GM23338 (cell line): Measurements from ENCODE around the gene ENOPH1.

Source experiments
- CREB1 ChIP-seq: fragments of 250-450 bp; sonication (Bioruptor Pico); IDR thresholded peaks from 2 replicates; pipeline ENCODE4 v1.5.0; 2020; ENCODE audit warnings: low read depth, mild to moderate bottlenecking, moderate library complexity
- CTCF ChIP-seq, 2 experiments: fragments of 200-600 bp in 1 of 2; sonication (generic) in 1 of 2; conservative IDR thresholded peaks; 2 replicates each; pipeline versions ENCODE4 v1.5.1 to v1.6.1; 2016 to 2017; ENCODE audit warnings: antibody characterized with exemption in 2 of 2, low read depth in 2 of 2, mild to moderate bottlenecking in 2 of 2, moderate library complexity in 1 of 2
- EZH2 ChIP-seq: fragments of 200-600 bp; sonication (generic); IDR thresholded peaks from one replicate; pipeline ENCODE4 v1.8.0; 2017; ENCODE audit warnings: antibody characterized with exemption, mild to moderate bottlenecking, low read depth; ENCODE audit not compliant: unreplicated experiment
- EZH2phosphoT487 ChIP-seq: fragments of 200-600 bp; sonication (generic); IDR thresholded peaks from one replicate; pipeline ENCODE4 v1.8.1; 2018; ENCODE audit warnings: antibody characterized with exemption; ENCODE audit not compliant: unreplicated experiment
- JUNB ChIP-seq: IDR thresholded peaks from one replicate; pipeline ENCODE4 v1.6.1; 2016; ENCODE audit warnings: antibody characterized with exemption; ENCODE audit not compliant: unreplicated experiment
- POLR2AphosphoS5 ChIP-seq: IDR thresholded peaks from 2 replicates; pipeline ENCODE4 v1.6.1; 2016; ENCODE audit warnings: antibody characterized with exemption, low read depth
- STAT1 ChIP-seq: IDR thresholded peaks from one replicate; pipeline ENCODE4 v1.6.1; 2016; ENCODE audit warnings: antibody characterized with exemption; ENCODE audit not compliant: unreplicated experiment
- ZNF114 ChIP-seq: fragments of 250-450 bp; sonication (Bioruptor Pico); IDR thresholded peaks from 2 replicates; pipeline ENCODE4 v1.5.0; 2020; ENCODE audit warnings: mild to moderate bottlenecking, moderate library complexity
- TF ChIP-seq, protein P1 (sequence below): IDR thresholded peaks from 2 replicates; pipeline ENCODE4 v1.6.1; 2016; ENCODE audit warnings: antibody characterized with exemption
- TF ChIP-seq, protein P2 (sequence below): IDR thresholded peaks from one replicate; pipeline ENCODE4 v1.6.1; 2018; ENCODE audit warnings: antibody characterized with exemption; ENCODE audit not compliant: unreplicated experiment

DNA sequence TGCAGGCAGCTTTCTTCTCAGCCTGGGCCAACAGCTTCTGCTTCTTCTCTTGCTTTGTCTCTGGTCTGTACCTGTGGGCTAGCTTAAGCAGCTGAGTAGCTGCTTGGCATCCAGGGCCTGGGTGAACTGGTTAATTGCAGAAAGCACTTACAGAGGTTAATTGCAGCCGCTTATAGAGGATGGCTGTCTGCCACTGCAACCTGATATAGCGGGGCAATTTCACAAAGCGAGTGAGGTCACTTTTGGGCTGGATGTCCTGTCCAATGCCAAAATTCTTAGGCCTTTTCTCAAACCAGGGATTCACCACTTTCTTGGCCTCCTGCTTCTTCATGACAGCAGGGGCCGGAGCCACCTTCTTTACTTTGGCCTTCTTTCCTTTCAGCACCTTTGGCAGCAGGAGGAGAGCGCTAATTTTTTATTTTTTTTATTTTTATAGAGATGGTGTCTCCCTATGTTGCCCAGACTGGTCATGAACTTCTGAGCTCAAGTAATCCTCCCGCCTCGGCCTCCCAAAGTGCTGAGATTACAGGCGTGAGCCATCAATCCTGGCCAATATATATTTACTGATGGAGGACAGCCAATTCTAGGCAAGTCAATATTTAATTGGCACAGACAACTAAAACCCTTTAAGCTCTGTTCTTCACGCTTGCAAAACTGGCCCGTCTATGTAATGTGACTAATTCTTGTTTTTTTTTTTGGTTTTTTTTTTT, 61.0 kb downstream of the ENOPH1 start:
- TF ChIP-seq CTCF (conservative IDR thresholded peaks at IDR 0.05; ENCODE audit: low read depth in 2 of 2): no peak
- TF ChIP-seq, protein P1, sequence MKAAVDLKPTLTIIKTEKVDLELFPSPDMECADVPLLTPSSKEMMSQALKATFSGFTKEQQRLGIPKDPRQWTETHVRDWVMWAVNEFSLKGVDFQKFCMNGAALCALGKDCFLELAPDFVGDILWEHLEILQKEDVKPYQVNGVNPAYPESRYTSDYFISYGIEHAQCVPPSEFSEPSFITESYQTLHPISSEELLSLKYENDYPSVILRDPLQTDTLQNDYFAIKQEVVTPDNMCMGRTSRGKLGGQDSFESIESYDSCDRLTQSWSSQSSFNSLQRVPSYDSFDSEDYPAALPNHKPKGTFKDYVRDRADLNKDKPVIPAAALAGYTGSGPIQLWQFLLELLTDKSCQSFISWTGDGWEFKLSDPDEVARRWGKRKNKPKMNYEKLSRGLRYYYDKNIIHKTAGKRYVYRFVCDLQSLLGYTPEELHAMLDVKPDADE: no peak
- no peak for TF ChIP-seq EZH2
- no peak for TF ChIP-seq STAT1
- no peak for TF ChIP-seq POLR2AphosphoS5
- no peak for TF ChIP-seq CREB1 (CRISPR knock-in tag)
- TF ChIP-seq EZH2phosphoT487: no peak
- no peak for TF ChIP-seq JUNB
- TF ChIP-seq, protein P2, sequence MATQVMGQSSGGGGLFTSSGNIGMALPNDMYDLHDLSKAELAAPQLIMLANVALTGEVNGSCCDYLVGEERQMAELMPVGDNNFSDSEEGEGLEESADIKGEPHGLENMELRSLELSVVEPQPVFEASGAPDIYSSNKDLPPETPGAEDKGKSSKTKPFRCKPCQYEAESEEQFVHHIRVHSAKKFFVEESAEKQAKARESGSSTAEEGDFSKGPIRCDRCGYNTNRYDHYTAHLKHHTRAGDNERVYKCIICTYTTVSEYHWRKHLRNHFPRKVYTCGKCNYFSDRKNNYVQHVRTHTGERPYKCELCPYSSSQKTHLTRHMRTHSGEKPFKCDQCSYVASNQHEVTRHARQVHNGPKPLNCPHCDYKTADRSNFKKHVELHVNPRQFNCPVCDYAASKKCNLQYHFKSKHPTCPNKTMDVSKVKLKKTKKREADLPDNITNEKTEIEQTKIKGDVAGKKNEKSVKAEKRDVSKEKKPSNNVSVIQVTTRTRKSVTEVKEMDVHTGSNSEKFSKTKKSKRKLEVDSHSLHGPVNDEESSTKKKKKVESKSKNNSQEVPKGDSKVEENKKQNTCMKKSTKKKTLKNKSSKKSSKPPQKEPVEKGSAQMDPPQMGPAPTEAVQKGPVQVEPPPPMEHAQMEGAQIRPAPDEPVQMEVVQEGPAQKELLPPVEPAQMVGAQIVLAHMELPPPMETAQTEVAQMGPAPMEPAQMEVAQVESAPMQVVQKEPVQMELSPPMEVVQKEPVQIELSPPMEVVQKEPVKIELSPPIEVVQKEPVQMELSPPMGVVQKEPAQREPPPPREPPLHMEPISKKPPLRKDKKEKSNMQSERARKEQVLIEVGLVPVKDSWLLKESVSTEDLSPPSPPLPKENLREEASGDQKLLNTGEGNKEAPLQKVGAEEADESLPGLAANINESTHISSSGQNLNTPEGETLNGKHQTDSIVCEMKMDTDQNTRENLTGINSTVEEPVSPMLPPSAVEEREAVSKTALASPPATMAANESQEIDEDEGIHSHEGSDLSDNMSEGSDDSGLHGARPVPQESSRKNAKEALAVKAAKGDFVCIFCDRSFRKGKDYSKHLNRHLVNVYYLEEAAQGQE: no peak
- no peak for TF ChIP-seq ZNF114
